ENCODE results near the gene CD72. TPM values are rescaled to one million over a fixed set of nuclear protein-coding genes. Genes with fewer than 3 reads are reported as not detected.

The CD72 gene
- total RNA-seq, 1 donor from 2014 or later, result 1.8 TPM

DNA sequence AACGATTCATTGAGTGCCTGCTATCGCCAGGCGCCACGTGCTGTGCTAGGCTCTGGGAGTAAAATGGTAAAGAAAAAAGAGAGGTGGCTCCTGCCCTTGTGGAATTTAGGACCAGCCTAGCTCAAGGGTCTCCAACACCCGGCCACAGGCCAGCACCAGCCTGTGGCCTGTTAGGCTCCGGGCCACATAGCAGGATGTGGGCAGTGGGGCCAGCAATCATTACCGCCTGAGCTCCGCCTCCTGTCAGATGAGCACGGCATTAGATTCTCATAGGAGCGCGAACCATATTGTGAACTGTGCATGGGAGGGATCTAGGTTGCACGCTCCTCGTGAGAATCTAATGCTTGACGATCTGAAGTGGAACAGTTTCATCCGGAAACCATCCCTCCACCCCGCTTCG is 38.1 kb upstream of the CD72 start:
- TF ChIP-seq EZH2 (IDR thresholded peaks at IDR 0.05; ENCODE audit: insufficient read depth, low read length), result no peak
- TF ChIP-seq, protein P1, sequence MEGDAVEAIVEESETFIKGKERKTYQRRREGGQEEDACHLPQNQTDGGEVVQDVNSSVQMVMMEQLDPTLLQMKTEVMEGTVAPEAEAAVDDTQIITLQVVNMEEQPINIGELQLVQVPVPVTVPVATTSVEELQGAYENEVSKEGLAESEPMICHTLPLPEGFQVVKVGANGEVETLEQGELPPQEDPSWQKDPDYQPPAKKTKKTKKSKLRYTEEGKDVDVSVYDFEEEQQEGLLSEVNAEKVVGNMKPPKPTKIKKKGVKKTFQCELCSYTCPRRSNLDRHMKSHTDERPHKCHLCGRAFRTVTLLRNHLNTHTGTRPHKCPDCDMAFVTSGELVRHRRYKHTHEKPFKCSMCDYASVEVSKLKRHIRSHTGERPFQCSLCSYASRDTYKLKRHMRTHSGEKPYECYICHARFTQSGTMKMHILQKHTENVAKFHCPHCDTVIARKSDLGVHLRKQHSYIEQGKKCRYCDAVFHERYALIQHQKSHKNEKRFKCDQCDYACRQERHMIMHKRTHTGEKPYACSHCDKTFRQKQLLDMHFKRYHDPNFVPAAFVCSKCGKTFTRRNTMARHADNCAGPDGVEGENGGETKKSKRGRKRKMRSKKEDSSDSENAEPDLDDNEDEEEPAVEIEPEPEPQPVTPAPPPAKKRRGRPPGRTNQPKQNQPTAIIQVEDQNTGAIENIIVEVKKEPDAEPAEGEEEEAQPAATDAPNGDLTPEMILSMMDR (IDR thresholded peaks at IDR 0.05; ENCODE audit: insufficient read depth, low read depth, low read length), result no peak
- Mint-ChIP-seq H3K4me1 (ENCODE audit: low read depth, unreplicated experiment) (peaks cover 9% of the 10 kb centered on the region), H3K4me3 (ENCODE audit: unreplicated experiment) (no peak overlapping the region), H3K27ac (ENCODE audit: unreplicated experiment) (no peak overlapping the region), H3K27me3 (ENCODE audit: low read depth, unreplicated experiment) (no peaks in the 10 kb centered on the region), H3K36me3 (ENCODE audit: low read depth, unreplicated experiment) (no peaks in the 10 kb centered on the region), H3K9me3 (ENCODE audit: unreplicated experiment) (no peaks in the 10 kb centered on the region)
- Histone ChIP-seq H3K27me3 (ENCODE audit: insufficient read depth, low read length) (no peaks in the 10 kb centered on the region), H2AFZ (ENCODE audit: low read depth, low read length) (no peak overlapping the region), H3K4me2 (ENCODE audit: low read length) (no peak overlapping the region), H4K20me1 (ENCODE audit: insufficient read depth, low read length) (peaks cover 8% of the 10 kb centered on the region), H3K27ac (ENCODE audit: low read depth, low read length) (no peak overlapping the region), H3K4me1 (ENCODE audit: insufficient read depth, low read length) (peaks cover 15% of the 10 kb centered on the region), H3K9ac (ENCODE audit: low read length) (no peak overlapping the region), H3K36me3 (ENCODE audit: insufficient read depth, low read length) (peaks cover 2% of the 10 kb centered on the region), H3K4me3 (ENCODE audit: insufficient read depth, low read depth, low read length) (no peak overlapping the region), H3K9me3 (ENCODE audit: insufficient read depth, low read depth, low read length) (no peaks in the 10 kb centered on the region), H3K79me2 (ENCODE audit: insufficient read depth, low read length) (peaks cover 11% of the 10 kb centered on the region)
- FAIRE-seq, result no peak
- no peak for DNase-seq (ENCODE audit: low read depth)

DNA sequence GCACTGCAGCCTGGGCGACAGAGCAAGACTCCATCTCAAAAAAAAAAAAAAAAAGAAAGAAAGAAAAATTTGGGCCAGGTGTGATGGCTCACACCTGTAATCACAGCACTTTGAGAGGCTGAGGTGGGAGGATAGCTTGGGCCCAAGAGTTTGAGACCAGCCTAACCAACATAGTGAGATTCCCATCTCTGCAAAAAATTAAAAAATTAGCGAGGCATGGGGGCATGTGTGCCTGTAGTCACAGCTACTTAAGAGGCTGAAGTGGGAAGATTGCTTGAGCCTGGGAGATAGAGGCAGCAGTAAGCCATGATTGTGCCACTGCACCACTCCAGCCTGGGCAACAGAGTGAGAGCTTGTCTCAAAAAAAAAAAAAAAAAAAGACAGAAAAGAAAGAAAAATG is 35.4 kb upstream of the CD72 start:
- no peak overlapping the region for H3K4me2 ChIP-seq (ENCODE audit: low read length)
- H3K9me3 ChIP-seq (ENCODE audit: insufficient read depth, low read depth, low read length), result no peaks in the 10 kb centered on the region
- no peaks in the 10 kb centered on the region for H3K36me3 ChIP-seq (ENCODE audit: insufficient read depth, low read length)
- no peak overlapping the region for H2AFZ ChIP-seq (ENCODE audit: low read depth, low read length)
- Mint-ChIP-seq H3K36me3 (ENCODE audit: low read depth, unreplicated experiment) (no peaks in the 10 kb centered on the region), H3K4me1 (ENCODE audit: low read depth, unreplicated experiment) (peaks cover 6% of the 10 kb centered on the region), H3K4me3 (ENCODE audit: unreplicated experiment) (no peak overlapping the region), H3K27me3 (ENCODE audit: low read depth, unreplicated experiment) (no peaks in the 10 kb centered on the region), H3K9me3 (ENCODE audit: unreplicated experiment) (no peaks in the 10 kb centered on the region), H3K27ac (ENCODE audit: unreplicated experiment) (no peak overlapping the region)
- no peak for FAIRE-seq
- H3K9ac ChIP-seq (ENCODE audit: low read length), result no peak overlapping the region
- no peak for TF ChIP-seq EZH2 (IDR thresholded peaks at IDR 0.05; ENCODE audit: insufficient read depth, low read length)
- TF ChIP-seq, protein P1 (IDR thresholded peaks at IDR 0.05; ENCODE audit: insufficient read depth, low read depth, low read length), result no peak
- no peak for DNase-seq (ENCODE audit: low read depth)
- no peaks in the 10 kb centered on the region for H4K20me1 ChIP-seq (ENCODE audit: insufficient read depth, low read length)
- peaks cover under 1% of the 10 kb centered on the region for H3K79me2 ChIP-seq (ENCODE audit: insufficient read depth, low read length)
- no peak overlapping the region for H3K27ac ChIP-seq (ENCODE audit: low read depth, low read length)
- peaks cover 15% of the 10 kb centered on the region for H3K4me1 ChIP-seq (ENCODE audit: insufficient read depth, low read length)
- no peaks in the 10 kb centered on the region for H3K27me3 ChIP-seq (ENCODE audit: insufficient read depth, low read length)
- H3K4me3 ChIP-seq (ENCODE audit: insufficient read depth, low read depth, low read length), result no peak overlapping the region

DNA sequence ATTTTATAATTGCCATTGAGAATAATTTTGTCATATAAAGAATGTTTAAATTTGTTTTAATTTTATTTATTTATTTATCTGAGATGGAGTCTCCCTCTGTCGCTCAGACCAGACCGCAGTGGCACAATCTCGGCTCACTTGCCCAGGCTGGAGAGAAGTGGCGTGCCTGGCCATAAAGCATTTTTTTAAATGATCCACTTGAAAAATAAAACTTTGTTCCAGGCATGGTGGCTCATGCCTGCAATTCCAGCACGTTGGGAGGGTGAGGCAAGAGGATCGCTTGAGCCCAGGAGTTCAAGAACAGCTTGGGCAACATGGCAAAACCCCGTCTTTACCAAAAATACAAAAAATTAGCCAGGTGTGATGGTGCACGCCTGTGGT is 34.6 kb upstream of the CD72 start:
- no peaks in the 10 kb centered on the region for H3K79me2 ChIP-seq (ENCODE audit: insufficient read depth, low read length)
- H3K4me1 Mint-ChIP-seq (ENCODE audit: low read depth, unreplicated experiment), result peaks cover 8% of the 10 kb centered on the region
- no peak for FAIRE-seq

More for the DNA sequence above, 34.6 kb upstream of the CD72 start:
- H3K27me3 ChIP-seq (ENCODE audit: insufficient read depth, low read length), result no peaks in the 10 kb centered on the region
- DNase-seq (ENCODE audit: low read depth), result no peak
- no peak overlapping the region for H3K9ac ChIP-seq (ENCODE audit: low read length)
- no peaks in the 10 kb centered on the region for H4K20me1 ChIP-seq (ENCODE audit: insufficient read depth, low read length)
- no peak for TF ChIP-seq EZH2 (IDR thresholded peaks at IDR 0.05; ENCODE audit: insufficient read depth, low read length)
- TF ChIP-seq, protein P1 (IDR thresholded peaks at IDR 0.05; ENCODE audit: insufficient read depth, low read depth, low read length), result no peak
- H3K4me3 Mint-ChIP-seq (ENCODE audit: unreplicated experiment), result no peak overlapping the region
- no peak overlapping the region for H3K27ac ChIP-seq (ENCODE audit: low read depth, low read length)
- H3K36me3 Mint-ChIP-seq (ENCODE audit: low read depth, unreplicated experiment), result no peaks in the 10 kb centered on the region
- peaks cover 15% of the 10 kb centered on the region for H3K4me1 ChIP-seq (ENCODE audit: insufficient read depth, low read length)
- no peaks in the 10 kb centered on the region for H3K9me3 Mint-ChIP-seq (ENCODE audit: unreplicated experiment)
- no peak overlapping the region for H3K4me2 ChIP-seq (ENCODE audit: low read length)
- H3K36me3 ChIP-seq (ENCODE audit: insufficient read depth, low read length), result no peaks in the 10 kb centered on the region
- H3K27me3 Mint-ChIP-seq (ENCODE audit: low read depth, unreplicated experiment), result no peaks in the 10 kb centered on the region
- no peaks in the 10 kb centered on the region for H3K9me3 ChIP-seq (ENCODE audit: insufficient read depth, low read depth, low read length)
- no peak overlapping the region for H2AFZ ChIP-seq (ENCODE audit: low read depth, low read length)
- H3K4me3 ChIP-seq (ENCODE audit: insufficient read depth, low read depth, low read length), result no peak overlapping the region
- no peak overlapping the region for H3K27ac Mint-ChIP-seq (ENCODE audit: unreplicated experiment)

Data from astrocyte (in vitro differentiated cells and primary cell).